HG03521 (cell line): ENCODE measurements around the gene RBM33.

Source experiments
- ATAC-seq: cut with Tn5 transposase; IDR thresholded peaks from one replicate; pipeline ENCODE4 v1.9.1; 2021; ENCODE audit warnings: mild to moderate bottlenecking, moderate library complexity; ENCODE audit not compliant: unreplicated experiment

Gene RBM33

GRCh38 chr7:155792315-155792960 lies 148.0 kb downstream of the RBM33 start:
- no peak for ATAC-seq

GRCh38 chr7:155792999-155793560 lies 148.6 kb downstream of the RBM33 start:
- ATAC-seq, result no peak

GRCh38 chr7:155793720-155794119 lies 149.3 kb downstream of the RBM33 start:
- no peak for ATAC-seq

GRCh38 chr7:155794196-155794595 lies 149.7 kb downstream of the RBM33 start:
- no peak for ATAC-seq

- ATAC-seq, result no peak
These were observed 150.9 kb downstream of the RBM33 start for GRCh38 chr7:155795401-155795800.

- no peak for ATAC-seq
These were observed 151.5 kb downstream of the RBM33 start for GRCh38 chr7:155795951-155796350.

GRCh38 chr7:155796381-155797261 lies 152.2 kb downstream of the RBM33 start:
- peak; percentile 41 for ATAC-seq

GRCh38 chr7:155797262-155798250 lies 153.1 kb downstream of the RBM33 start:
- ATAC-seq, result no peak

- ATAC-seq, result no peak
These were observed 154.4 kb downstream of the RBM33 start for GRCh38 chr7:155798673-155799439.

GRCh38 chr7:155799514-155799913 lies 155.1 kb downstream of the RBM33 start:
- ATAC-seq, result no peak

- no peak for ATAC-seq
These were observed 155.8 kb downstream of the RBM33 start for GRCh38 chr7:155800301-155800700.

GRCh38 chr7:155800741-155801267 lies 156.3 kb downstream of the RBM33 start:
- no peak for ATAC-seq

- no peak for ATAC-seq
These were observed 157.8 kb downstream of the RBM33 start for GRCh38 chr7:155802291-155802690.

- no peak for ATAC-seq
These were observed 158.5 kb downstream of the RBM33 start for GRCh38 chr7:155802906-155803417.

GRCh38 chr7:155803418-155804376 lies 159.2 kb downstream of the RBM33 start:
- ATAC-seq, result no peak

GRCh38 chr7:155804431-155804831 lies 160.0 kb downstream of the RBM33 start:
- ATAC-seq, result no peak

- no peak for ATAC-seq
These were observed 160.7 kb downstream of the RBM33 start for GRCh38 chr7:155804897-155805825.

- no peak for ATAC-seq
These were observed 161.3 kb downstream of the RBM33 start for GRCh38 chr7:155805826-155806095.
